Ishikawa (cell line): ENCODE results near the gene SPATA31D1.

Experiments used
- FOXM1 ChIP-seq: IDR thresholded peaks from 2 replicates; pipeline ENCODE4 v1.6.1; 2012; ENCODE audit warnings: low read depth, borderline replicate concordance
- RAD21 ChIP-seq: IDR thresholded peaks from 2 replicates; pipeline ENCODE4 v1.6.1; 2012; ENCODE audit warnings: low read depth
- TAF1 ChIP-seq: IDR thresholded peaks from 2 replicates; pipeline ENCODE4 v1.6.1; 2012; ENCODE audit warnings: low read depth, mild to moderate bottlenecking
- TF ChIP-seq, protein P1 (sequence below): IDR thresholded peaks from 2 replicates; pipeline ENCODE4 v1.6.1; 2012
- TF ChIP-seq, protein P2 (sequence below): IDR thresholded peaks from 2 replicates; pipeline ENCODE4 v1.6.1; 2012; ENCODE audit warnings: low read depth, mild to moderate bottlenecking
- TF ChIP-seq, protein P3 (sequence below): IDR thresholded peaks from 2 replicates; pipeline ENCODE4 v1.6.1; 2012

DNA sequence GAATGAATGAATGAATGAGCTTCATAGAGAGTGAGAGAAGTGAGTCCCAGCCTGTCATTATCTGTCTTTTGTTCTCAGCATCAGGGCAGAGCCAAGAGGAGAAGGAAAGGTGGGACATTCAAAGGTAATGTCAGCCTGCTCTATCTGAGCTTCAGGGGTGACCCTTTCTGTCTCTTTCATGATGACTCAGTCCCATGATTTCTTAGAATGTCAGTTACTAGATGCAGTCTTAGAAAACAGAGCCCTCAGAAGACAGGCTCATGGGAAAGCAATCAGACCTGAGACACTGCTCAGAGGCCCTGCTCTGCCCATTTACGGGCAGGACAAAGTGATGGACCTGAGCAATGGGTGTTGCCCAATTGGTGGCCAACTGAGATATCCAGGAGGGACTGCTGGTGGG lies 1.1 kb downstream of the SPATA31D1 start:
- TF ChIP-seq, protein P1, sequence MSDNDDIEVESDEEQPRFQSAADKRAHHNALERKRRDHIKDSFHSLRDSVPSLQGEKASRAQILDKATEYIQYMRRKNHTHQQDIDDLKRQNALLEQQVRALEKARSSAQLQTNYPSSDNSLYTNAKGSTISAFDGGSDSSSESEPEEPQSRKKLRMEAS = no peak
- TF ChIP-seq, protein P2, sequence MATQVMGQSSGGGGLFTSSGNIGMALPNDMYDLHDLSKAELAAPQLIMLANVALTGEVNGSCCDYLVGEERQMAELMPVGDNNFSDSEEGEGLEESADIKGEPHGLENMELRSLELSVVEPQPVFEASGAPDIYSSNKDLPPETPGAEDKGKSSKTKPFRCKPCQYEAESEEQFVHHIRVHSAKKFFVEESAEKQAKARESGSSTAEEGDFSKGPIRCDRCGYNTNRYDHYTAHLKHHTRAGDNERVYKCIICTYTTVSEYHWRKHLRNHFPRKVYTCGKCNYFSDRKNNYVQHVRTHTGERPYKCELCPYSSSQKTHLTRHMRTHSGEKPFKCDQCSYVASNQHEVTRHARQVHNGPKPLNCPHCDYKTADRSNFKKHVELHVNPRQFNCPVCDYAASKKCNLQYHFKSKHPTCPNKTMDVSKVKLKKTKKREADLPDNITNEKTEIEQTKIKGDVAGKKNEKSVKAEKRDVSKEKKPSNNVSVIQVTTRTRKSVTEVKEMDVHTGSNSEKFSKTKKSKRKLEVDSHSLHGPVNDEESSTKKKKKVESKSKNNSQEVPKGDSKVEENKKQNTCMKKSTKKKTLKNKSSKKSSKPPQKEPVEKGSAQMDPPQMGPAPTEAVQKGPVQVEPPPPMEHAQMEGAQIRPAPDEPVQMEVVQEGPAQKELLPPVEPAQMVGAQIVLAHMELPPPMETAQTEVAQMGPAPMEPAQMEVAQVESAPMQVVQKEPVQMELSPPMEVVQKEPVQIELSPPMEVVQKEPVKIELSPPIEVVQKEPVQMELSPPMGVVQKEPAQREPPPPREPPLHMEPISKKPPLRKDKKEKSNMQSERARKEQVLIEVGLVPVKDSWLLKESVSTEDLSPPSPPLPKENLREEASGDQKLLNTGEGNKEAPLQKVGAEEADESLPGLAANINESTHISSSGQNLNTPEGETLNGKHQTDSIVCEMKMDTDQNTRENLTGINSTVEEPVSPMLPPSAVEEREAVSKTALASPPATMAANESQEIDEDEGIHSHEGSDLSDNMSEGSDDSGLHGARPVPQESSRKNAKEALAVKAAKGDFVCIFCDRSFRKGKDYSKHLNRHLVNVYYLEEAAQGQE = no peak
- TF ChIP-seq, protein P3, sequence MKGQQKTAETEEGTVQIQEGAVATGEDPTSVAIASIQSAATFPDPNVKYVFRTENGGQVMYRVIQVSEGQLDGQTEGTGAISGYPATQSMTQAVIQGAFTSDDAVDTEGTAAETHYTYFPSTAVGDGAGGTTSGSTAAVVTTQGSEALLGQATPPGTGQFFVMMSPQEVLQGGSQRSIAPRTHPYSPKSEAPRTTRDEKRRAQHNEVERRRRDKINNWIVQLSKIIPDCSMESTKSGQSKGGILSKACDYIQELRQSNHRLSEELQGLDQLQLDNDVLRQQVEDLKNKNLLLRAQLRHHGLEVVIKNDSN = no peak
- TF ChIP-seq FOXM1 (no peak), TAF1 (no peak), RAD21 (no peak)
